K562 (cell line): ENCODE measurements around the gene TM9SF4.

ENCODE experiments used
- BHLHE40 ChIP-seq: IDR thresholded peaks from 2 replicates; pipeline ENCODE4 v1.6.1; 2011; ENCODE audit warnings: low read length, improper control_type of control experiment
- RCOR1 ChIP-seq, 2 experiments: IDR thresholded peaks; 2 replicates each; pipeline ENCODE4 v1.6.1; 2012; ENCODE audit warnings: low read depth in 2 of 2, low read length in 2 of 2, borderline replicate concordance in 1 of 2, improper control_type of control experiment in 1 of 2
- TCF3 ChIP-seq: sonication (generic); formaldehyde crosslinking; IDR thresholded peaks from 2 replicates; pipeline ENCODE4 v1.4.0; 2020; ENCODE audit warnings: mild to moderate bottlenecking, missing genetic modification reagents
- TF ChIP-seq, protein P1 (sequence below), 3 experiments: IDR thresholded peaks in 2 of 3; conservative IDR thresholded peaks in 1 of 3; 2 replicates each; pipeline ENCODE4 v1.5.1; 2011 to 2012; ENCODE audit warnings: low read length in 3 of 3, mild to moderate bottlenecking in 3 of 3, control low read depth in 2 of 3, improper control_type of control experiment in 1 of 3, inconsistent platforms in 1 of 3, low read depth in 1 of 3, mixed read lengths in 1 of 3, moderate library complexity in 1 of 3; ENCODE audit not compliant: insufficient read depth in 2 of 3
- TF ChIP-seq, protein P2 (sequence below): fragments of 450-650 bp; IDR thresholded peaks from 2 replicates; pipeline ENCODE4 v1.6.1; 2017; ENCODE audit warnings: antibody characterized with exemption

DNA sequence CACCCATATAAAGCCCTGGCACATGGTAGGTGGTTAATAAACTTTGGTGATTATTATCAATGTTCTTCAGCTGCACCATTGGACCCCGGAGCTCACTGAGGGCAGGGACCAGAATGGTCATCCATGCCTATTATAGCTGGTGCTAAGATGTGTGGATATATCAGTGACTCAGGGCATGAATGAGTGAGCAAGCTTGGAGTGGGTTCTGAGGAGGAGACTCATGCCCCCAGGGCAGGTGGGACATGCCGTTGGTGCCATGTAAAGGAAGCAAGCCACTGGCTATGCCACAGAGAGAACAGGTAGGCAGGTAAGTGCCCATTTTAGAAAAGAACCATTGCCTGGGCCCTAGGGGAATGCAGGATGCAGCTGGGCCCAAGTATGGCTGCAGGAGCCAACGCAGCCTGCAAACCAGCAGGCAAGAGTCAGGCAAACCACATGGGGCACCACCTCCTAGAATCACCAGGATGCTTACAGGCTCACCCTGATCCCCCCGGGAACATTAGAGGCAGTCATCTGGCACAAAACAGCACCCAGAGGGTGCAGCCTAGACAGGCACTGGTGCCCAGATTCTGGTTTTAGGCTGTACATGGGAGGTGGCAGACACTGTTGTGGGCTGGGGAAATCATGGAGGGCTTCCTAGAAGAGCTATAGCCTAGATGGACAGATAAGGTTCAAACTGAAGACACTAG lies 74.6 kb downstream of the TM9SF4 start:
- TF ChIP-seq, protein P1, sequence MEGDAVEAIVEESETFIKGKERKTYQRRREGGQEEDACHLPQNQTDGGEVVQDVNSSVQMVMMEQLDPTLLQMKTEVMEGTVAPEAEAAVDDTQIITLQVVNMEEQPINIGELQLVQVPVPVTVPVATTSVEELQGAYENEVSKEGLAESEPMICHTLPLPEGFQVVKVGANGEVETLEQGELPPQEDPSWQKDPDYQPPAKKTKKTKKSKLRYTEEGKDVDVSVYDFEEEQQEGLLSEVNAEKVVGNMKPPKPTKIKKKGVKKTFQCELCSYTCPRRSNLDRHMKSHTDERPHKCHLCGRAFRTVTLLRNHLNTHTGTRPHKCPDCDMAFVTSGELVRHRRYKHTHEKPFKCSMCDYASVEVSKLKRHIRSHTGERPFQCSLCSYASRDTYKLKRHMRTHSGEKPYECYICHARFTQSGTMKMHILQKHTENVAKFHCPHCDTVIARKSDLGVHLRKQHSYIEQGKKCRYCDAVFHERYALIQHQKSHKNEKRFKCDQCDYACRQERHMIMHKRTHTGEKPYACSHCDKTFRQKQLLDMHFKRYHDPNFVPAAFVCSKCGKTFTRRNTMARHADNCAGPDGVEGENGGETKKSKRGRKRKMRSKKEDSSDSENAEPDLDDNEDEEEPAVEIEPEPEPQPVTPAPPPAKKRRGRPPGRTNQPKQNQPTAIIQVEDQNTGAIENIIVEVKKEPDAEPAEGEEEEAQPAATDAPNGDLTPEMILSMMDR (IDR thresholded peaks at IDR 0.05 in 2 of 3, conservative IDR thresholded peaks at IDR 0.05 in 1 of 3; ENCODE audit: insufficient read depth in 2 of 3, low read depth in 1 of 3, low read length in 3 of 3): no peak
- TF ChIP-seq, protein P2, sequence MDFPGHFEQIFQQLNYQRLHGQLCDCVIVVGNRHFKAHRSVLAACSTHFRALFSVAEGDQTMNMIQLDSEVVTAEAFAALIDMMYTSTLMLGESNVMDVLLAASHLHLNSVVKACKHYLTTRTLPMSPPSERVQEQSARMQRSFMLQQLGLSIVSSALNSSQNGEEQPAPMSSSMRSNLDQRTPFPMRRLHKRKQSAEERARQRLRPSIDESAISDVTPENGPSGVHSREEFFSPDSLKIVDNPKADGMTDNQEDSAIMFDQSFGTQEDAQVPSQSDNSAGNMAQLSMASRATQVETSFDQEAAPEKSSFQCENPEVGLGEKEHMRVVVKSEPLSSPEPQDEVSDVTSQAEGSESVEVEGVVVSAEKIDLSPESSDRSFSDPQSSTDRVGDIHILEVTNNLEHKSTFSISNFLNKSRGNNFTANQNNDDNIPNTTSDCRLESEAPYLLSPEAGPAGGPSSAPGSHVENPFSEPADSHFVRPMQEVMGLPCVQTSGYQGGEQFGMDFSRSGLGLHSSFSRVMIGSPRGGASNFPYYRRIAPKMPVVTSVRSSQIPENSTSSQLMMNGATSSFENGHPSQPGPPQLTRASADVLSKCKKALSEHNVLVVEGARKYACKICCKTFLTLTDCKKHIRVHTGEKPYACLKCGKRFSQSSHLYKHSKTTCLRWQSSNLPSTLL: no peak
- no peak for TF ChIP-seq RCOR1 (IDR thresholded peaks at IDR 0.05; ENCODE audit: borderline replicate concordance in 1 of 2, low read depth in 2 of 2, low read length in 2 of 2)
- no peak for TF ChIP-seq BHLHE40
- TF ChIP-seq TCF3 (CRISPR knock-in tag): no peak
